Measurements from ENCODE around the gene PNCK. TPM values are rescaled to one million over a fixed set of nuclear protein-coding genes. Genes with fewer than 3 reads are reported as not detected.

Gene PNCK
- total and polyA plus RNA-seq, 5 experiments from 2014 or later: not detected

DNA sequence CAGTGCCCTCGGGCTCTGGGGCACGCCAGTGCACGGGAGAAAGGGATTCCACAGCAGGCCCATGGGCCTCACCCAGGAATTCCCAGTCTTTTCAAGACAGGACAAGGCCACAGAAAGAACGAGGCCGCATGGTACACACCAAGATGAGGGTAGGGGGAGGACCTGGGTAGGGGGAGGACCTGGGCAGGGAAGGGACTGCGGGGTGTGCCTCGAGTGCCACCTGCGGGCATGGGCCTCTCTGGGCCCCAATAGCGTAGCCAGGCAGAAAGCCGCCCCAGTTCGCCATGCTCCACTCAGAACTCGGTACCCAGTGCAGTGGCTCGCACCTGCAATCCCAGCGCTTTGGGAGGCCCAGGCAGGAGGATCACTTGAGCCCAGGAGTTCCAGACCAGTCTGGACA, 40.6 kb downstream of the PNCK start:
- no peak for ATAC-seq
- Mint-ChIP-seq H3K27ac (no peak overlapping the region), H3K4me1 (no peaks in the 10 kb centered on the region), H3K9me3 (peaks cover 0 to 15% (median 5%) of the 10 kb centered on the region in 9 donors), H3K36me3 (peaks cover 0 to 6% (median 0%) of the 10 kb centered on the region in 3 donors), H3K27me3 (peaks cover 0 to 10% (median 2%) of the 10 kb centered on the region in 5 donors), H3K4me3 (no peak overlapping the region)
- no peak for DNase-seq
- POLR2A ChIA-PET: interaction anchor here (0.6 kb wide), 1 partner anchor 10 kb away, joined by 3 read pairs; no protein-coding TSS in a partner anchor

DNA sequence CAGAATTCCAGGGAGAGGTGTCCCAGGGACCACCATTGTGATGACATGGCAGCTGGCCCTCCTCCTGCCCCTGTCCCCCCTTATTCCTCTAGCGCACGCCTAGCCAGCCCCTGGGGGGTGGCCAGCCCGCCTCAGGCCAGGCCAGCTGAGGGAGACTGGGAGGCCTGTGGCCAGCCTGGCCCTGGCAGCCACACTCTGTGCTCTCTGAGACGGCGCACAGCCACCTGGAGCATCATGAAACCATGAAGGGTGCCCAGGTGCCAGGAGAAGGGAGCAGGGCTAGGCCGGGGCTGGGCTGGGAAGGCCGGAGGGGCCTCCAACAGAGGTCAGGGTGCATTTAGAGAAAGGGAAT, 41.0 kb downstream of the PNCK start:
- POLR2A ChIA-PET: no interaction called here
- H3K4me3 Mint-ChIP-seq: no peak overlapping the region
- H3K4me1 Mint-ChIP-seq: no peaks in the 10 kb centered on the region
- peaks cover 0 to 15% (median 5%) of the 10 kb centered on the region in 9 donors for H3K9me3 Mint-ChIP-seq
- H3K36me3 Mint-ChIP-seq: peaks cover 0 to 6% (median 0%) of the 10 kb centered on the region in 3 donors
- H3K27me3 Mint-ChIP-seq: peaks cover 0 to 10% (median 2%) of the 10 kb centered on the region in 5 donors
- DNase-seq (no peak), ATAC-seq (no peak)
- no peak overlapping the region for H3K27ac Mint-ChIP-seq

DNA sequence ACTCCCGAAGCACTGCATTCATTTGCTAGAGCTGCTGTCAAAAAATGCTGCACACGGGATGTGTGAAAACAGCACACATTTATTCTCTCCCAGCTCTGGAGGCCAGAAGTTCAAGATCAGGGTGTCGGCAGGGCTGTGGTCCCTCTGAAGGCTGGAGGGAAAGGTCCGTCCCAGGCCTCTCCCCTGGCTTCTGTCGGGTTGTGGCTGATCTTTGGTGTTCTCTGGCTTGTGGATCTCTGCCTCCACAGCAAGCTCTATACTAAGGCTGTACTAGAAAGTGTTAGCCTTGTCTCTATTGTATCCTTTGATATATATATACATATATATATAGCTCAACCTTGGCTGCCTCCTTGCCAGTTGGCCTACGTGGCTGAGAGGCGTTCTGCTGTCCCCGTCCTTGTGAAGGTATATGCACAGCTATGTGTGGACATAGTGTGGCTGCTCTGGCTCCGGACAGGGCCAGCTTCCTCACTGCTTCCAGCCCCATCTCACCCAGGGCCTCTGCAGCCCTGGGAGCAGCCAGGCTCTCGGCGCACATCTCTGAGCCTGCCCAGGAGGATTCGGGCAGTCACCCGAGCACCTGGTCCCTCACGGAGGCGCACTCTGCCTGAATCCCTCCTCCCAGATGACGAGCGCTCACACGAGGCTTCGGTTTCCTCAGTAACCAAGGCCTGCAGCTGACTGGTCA, 41.6 kb downstream of the PNCK start:
- ATAC-seq: no peak
- DNase-seq: no peak
- Mint-ChIP-seq H3K4me3 (no peak overlapping the region), H3K4me1 (no peaks in the 10 kb centered on the region), H3K9me3 (peaks cover 0 to 15% (median 5%) of the 10 kb centered on the region in 9 donors), H3K27me3 (peaks cover 0 to 10% (median 2%) of the 10 kb centered on the region in 5 donors), H3K27ac (no peak overlapping the region), H3K36me3 (peaks cover 0 to 6% (median 0%) of the 10 kb centered on the region in 3 donors)
- POLR2A ChIA-PET: no interaction called here

DNA sequence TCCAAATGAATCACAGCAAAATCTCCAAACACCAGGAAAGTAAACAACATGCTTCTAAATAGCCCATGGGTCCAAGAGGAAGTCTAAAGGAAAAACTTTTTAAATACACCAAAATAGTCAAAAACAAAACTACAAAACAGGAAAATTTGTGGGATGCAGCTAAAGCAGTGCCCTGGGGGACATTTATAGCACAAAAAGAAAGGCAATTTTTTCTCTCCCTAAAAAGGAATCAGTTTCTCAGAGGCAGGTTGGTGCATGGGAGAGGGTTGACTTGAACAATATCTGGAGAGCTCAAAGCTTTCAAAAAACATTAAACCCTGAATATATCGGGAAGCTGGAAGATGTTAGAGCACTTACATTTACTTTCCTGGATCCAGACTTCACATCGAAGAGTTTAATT, 42.3 kb downstream of the PNCK start:
- POLR2A ChIA-PET: no interaction called here
- H3K27ac Mint-ChIP-seq: no peak overlapping the region
- no peaks in the 10 kb centered on the region for H3K4me1 Mint-ChIP-seq
- ATAC-seq: no peak
- peaks cover 0 to 10% (median 2%) of the 10 kb centered on the region in 5 donors for H3K27me3 Mint-ChIP-seq
- H3K9me3 Mint-ChIP-seq: peaks cover 0 to 15% (median 5%) of the 10 kb centered on the region in 9 donors
- H3K4me3 Mint-ChIP-seq: no peak overlapping the region
- DNase-seq: no peak
- peaks cover 0 to 6% (median 0%) of the 10 kb centered on the region in 3 donors for H3K36me3 Mint-ChIP-seq

DNA sequence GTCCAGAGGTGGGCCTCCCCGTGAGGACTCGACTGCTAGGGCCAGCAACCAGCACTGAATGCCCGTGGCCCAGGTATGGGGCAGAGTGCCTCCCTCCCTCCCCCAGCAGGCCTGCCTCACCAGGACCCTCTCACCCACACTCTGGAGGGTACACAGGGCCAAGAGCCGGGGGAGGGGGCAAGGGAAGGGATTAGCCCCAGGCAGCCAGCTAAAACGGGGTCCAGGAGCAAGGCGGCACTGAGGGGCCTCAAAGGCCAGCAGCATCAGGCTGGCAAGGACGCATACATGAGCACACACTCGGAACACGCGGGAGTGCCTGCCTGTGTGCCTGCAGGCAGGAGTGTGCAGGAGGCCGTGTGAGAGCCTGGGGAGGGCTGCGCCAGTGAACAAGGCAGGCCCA, 44.9 kb downstream of the PNCK start:
- POLR2A ChIA-PET: no interaction called here
- H3K27me3 Mint-ChIP-seq: peaks cover 0 to 3% (median 0%) of the 10 kb centered on the region in 5 donors
- H3K27ac Mint-ChIP-seq: no peak overlapping the region
- H3K4me3 Mint-ChIP-seq: no peak overlapping the region
- H3K9me3 Mint-ChIP-seq: peaks cover 0 to 15% (median 5%) of the 10 kb centered on the region in 9 donors
- H3K36me3 Mint-ChIP-seq: peaks cover 0 to 6% (median 0%) of the 10 kb centered on the region in 3 donors
- H3K4me1 Mint-ChIP-seq: no peaks in the 10 kb centered on the region
- DNase-seq: no peak
- ATAC-seq: no peak

DNA sequence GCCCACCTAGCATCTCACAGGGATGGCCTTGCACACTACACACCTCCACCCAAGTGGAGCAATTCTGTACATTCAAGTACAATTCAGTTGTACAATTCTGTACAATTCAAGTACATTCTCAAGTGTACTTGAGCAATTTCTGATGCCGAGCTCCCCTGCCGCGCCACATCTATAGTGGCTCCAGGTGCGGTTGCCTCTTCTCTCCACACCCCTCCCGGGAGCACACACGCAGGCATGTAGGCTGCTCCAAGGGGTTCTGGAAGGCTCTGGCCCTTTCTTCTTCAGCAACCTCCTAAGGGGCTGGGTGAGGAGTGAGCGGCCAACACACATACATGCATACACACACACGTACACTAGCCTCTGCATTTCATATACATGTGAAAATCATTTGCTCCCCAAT, 45.5 kb downstream of the PNCK start:
- Mint-ChIP-seq H3K27ac (no peak overlapping the region), H3K36me3 (peaks cover 0 to 6% (median 0%) of the 10 kb centered on the region in 3 donors), H3K4me1 (no peaks in the 10 kb centered on the region), H3K27me3 (peaks cover 0 to 3% (median 0%) of the 10 kb centered on the region in 5 donors), H3K9me3 (peaks cover 0 to 15% (median 5%) of the 10 kb centered on the region in 9 donors), H3K4me3 (no peak overlapping the region)
- POLR2A ChIA-PET: no interaction called here
- ATAC-seq (no peak), DNase-seq (no peak)

DNA sequence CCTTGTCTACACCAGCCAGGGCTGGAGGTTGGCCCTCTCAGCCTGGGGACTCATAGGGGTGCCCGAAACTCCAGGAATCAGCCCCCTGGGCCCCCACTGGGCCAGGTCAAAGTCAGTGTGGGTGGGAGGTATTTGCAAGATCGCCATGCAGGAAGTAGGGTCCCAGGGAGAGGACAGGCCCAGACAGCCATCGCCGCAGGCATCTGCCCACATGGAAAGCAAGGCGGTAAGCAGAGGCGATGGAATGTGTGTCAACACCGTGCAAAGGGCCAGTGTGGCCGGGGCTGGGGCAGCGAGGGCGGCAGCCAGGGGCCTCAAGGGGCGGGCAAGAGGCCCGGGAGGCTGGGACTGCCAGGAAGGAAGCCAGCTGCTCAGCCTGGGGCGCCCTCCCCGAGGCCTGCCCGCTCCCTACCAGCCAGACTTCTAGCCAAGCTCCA, 45.9 kb downstream of the PNCK start:
- H3K36me3 Mint-ChIP-seq: peaks cover 0 to 6% (median 0%) of the 10 kb centered on the region in 3 donors
- no peak overlapping the region for H3K27ac Mint-ChIP-seq
- H3K9me3 Mint-ChIP-seq: peaks cover 0 to 15% (median 5%) of the 10 kb centered on the region in 9 donors
- DNase-seq (peak in 1 of 10 donors; percentile 2), ATAC-seq (no peak)
- H3K4me3 Mint-ChIP-seq: no peak overlapping the region
- H3K4me1 Mint-ChIP-seq: no peaks in the 10 kb centered on the region
- POLR2A ChIA-PET: no interaction called here
- H3K27me3 Mint-ChIP-seq: peaks cover 0 to 3% (median 0%) of the 10 kb centered on the region in 5 donors

DNA sequence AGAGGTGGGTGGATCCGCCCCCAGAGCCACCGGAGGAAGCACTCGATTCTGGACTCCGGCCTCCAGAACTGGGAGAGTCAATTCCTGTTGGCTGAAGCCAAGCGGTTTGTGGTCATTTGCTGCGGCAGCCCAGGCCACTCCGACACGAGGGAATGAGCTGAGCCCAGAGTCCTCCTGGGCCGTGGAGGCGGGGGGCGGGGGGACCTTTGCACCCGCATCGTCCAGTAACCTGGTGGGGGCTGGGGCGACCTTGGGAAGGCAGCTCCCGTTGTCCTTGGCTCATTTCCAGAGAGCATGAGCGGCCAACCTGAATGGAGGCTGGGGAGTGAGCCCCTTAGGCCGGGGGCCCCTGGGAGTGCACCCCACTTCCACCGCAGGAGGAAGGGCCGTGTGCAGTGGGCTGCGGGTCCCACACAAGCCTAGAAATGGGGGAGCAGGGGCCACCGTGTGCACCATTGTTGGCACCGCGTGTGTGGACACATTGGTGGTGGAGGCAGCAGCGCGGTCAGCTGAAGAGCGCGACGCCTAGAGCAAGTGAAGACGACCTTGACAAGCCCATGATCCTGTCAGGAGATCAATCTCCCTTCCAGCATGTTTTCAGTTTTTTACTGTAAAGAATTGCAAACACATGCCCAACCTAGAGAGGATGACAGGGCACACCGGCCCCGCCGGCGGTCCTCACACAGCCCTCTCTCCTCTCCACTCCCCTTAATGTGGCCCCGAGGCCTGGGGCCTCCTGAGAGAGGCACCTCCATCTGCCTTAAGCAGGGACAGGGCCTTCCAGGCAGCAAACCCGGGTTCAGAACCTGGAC, 46.5 kb downstream of the PNCK start:
- H3K27ac Mint-ChIP-seq: no peak overlapping the region
- H3K36me3 Mint-ChIP-seq: peaks cover 0 to 6% (median 0%) of the 10 kb centered on the region in 3 donors
- no peaks in the 10 kb centered on the region for H3K4me1 Mint-ChIP-seq
- ATAC-seq (no peak), DNase-seq (peak in 1 of 10 donors; percentile 4)
- peaks cover 0 to 15% (median 5%) of the 10 kb centered on the region in 9 donors for H3K9me3 Mint-ChIP-seq
- peaks cover 0 to 3% (median 0%) of the 10 kb centered on the region in 5 donors for H3K27me3 Mint-ChIP-seq
- no peak overlapping the region for H3K4me3 Mint-ChIP-seq
- POLR2A ChIA-PET: no interaction called here

DNA sequence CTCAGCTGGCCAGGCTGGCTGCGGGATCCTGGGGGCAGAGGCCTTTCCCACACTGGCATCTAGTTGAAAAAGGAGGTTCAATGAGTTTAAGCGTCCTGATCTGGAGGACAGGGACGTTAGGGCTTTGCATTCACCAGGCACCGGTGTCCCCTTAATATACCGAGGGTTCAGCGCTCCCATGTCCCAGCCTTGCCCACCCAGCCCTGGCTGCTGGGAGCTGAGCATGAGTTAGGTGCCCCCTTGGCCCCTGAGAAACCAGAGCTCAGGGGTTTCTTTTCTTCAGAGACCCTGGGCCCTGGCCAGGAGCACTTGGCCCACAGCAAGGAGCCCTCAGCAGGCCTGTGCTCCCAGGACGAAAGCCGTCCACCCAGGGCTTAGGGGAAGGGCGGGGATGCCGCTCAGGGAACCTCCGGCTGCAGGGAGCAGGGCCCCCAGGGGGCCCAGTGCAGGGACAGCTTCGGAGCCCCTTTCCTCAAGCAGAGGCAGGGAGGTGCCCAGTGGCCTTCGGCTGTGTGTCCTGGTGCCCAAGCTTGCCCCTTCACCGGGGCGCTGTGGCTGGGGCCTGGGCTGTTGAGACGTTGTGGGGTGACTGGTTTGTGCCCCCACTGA, 47.5 kb downstream of the PNCK start:
- Mint-ChIP-seq H3K4me1 (no peaks in the 10 kb centered on the region), H3K27me3 (peaks cover 0 to 3% (median 0%) of the 10 kb centered on the region in 5 donors), H3K36me3 (peaks cover 0 to 3% (median 0%) of the 10 kb centered on the region in 3 donors), H3K9me3 (peaks cover 0 to 10% (median 3%) of the 10 kb centered on the region in 9 donors), H3K4me3 (no peak overlapping the region), H3K27ac (no peak overlapping the region)
- ATAC-seq: no peak
- POLR2A ChIA-PET: no interaction called here
- DNase-seq: peak in 1 of 10 donors; percentile 10

DNA sequence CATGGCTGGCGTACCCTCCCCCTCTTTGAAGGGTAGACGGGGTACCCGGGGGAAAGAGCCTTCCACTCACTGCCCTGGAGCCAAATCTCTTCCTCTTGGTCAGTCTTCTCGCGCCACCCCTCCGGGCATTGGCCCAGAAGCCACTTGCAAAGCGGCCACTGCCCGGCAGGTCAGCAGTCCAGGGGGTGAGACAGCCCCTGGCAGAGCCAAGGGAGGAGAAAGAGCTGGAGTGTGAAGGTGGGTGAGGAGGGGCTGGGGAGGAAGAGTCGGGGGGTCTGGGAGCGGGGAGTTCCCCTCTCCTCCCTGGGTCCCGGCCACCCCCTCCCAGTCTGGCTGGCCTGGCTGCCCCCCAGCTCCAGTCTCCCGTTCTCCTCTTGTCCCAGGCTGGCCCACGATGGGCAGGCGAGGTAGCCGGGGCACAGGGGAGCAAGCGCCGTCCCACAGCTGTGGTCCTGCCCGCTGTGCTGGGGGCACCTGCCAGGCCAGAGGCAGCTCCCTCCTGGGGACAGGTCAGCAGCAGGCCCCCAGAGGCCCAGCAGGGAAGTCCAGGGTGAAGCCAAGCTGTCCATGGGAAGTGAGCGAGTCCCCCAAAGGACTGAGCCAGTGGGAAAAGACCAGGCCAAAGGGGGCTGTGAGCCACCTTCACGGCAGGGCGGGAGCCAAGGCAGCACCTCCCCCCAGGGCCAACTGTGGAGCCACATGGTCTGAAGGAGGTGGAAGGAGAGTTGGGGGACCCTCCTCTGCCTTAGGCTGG, 48.2 kb downstream of the PNCK start:
- Mint-ChIP-seq H3K4me1 (no peaks in the 10 kb centered on the region), H3K36me3 (no peaks in the 10 kb centered on the region), H3K27ac (no peak overlapping the region), H3K9me3 (peaks cover 0 to 5% (median 0%) of the 10 kb centered on the region in 9 donors), H3K27me3 (no peaks in the 10 kb centered on the region), H3K4me3 (no peak overlapping the region)
- POLR2A ChIA-PET: no interaction called here
- no peak for ATAC-seq
- peak in 1 of 10 donors; percentile 6 for DNase-seq

DNA sequence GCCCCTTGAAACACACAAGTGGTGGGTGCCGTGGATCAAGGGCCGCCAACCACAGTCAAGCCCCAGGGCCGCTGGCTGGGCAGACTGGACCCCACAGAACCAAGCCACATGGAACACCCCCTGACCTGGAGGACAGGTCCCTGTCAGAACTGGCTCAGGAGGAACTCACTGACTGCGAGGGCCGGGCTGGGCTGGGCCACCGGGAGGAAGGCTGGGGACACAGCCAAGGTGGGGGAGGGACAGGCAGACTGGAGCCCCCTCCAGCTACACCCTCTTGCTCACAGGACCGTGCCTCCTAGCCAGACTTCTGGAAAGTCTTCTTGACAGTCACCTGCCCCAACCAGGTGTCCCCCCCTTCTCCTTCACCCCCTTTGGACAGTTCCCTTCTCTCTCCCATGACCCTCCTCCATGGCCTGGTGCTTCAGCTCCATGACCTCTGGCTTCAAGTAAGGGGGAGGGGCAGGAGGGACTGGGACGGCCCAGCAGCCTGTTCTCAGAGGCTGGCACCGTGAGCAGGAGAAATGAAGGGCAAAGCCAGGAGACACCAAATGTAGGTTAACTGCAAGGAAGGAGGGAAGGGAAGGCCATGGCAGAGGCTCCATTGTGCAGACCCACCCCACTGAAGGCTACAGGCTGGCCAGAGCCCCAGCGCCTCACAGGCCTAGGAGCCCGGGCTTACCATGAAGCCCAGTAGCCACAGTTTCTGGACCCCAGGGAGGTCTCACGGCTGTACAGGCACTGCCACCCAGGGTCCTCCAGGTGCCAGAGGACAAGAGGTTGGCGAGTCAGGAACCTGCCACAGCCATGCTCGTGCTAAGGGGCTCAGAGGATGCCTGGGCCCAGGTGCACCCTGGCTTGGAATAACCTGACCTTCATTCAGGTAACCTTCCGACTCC, 49.2 kb downstream of the PNCK start:
- H3K27ac Mint-ChIP-seq: no peak overlapping the region
- POLR2A ChIA-PET: no interaction called here
- no peaks in the 10 kb centered on the region for H3K27me3 Mint-ChIP-seq
- H3K9me3 Mint-ChIP-seq: peaks cover 0 to 3% (median 0%) of the 10 kb centered on the region in 9 donors
- no peaks in the 10 kb centered on the region for H3K36me3 Mint-ChIP-seq
- H3K4me1 Mint-ChIP-seq: no peaks in the 10 kb centered on the region
- DNase-seq: peak in 1 of 10 donors; percentile 18
- no peak overlapping the region for H3K4me3 Mint-ChIP-seq
- no peak for ATAC-seq

Data from naive thymus-derived CD8-positive, alpha-beta T cell (primary cell).